ENCODE measurements around the gene DNAJC4.

Gene DNAJC4

GRCh38 chr11:64230985-64231365, 627 bp downstream of the DNAJC4 start:
- no peak for DNase-seq

GRCh38 chr11:64231546-64231945, 1.2 kb downstream of the DNAJC4 start:
- no peak for DNase-seq

GRCh38 chr11:64232182-64232966, 2.0 kb downstream of the DNAJC4 start:
- DNase-seq, result no peak

- DNase-seq, result no peak
Measured at GRCh38 chr11:64232967-64233315, 2.6 kb downstream of the DNAJC4 start.

- DNase-seq, result peak; percentile 82
Measured at GRCh38 chr11:64233913-64234586, 3.7 kb downstream of the DNAJC4 start, which contains the start of gene VEGFB. VEGFB (plus strand) TSS chr11:64234584; CDS start chr11:64234834, 250 bp downstream.

GRCh38 chr11:64234647-64235379, 4.5 kb downstream of the DNAJC4 start:
- DNase-seq, result peak; percentile 54

GRCh38 chr11:64235437-64236161, 5.3 kb downstream of the DNAJC4 start:
- no peak for DNase-seq

- no peak for DNase-seq
Measured at GRCh38 chr11:64237484-64237951, 7.2 kb downstream of the DNAJC4 start.

GRCh38 chr11:64238076-64238475, 7.7 kb downstream of the DNAJC4 start:
- DNase-seq, result no peak

GRCh38 chr11:64238999-64239398, 8.7 kb downstream of the DNAJC4 start:
- DNase-seq, result no peak

GRCh38 chr11:64239662-64240434, 9.5 kb downstream of the DNAJC4 start:
- no peak for DNase-seq

GRCh38 chr11:64240435-64241240, 10.3 kb downstream of the DNAJC4 start, which contains the start of gene FKBP2:
FKBP2 (plus strand) TSS chr11:64241095; CDS start chr11:64242388, 1,293 bp downstream.
- peak; percentile 98 for DNase-seq

GRCh38 chr11:64241241-64241490, 10.8 kb downstream of the DNAJC4 start:
- peak; percentile 99 for DNase-seq

GRCh38 chr11:64241491-64242374, 11.4 kb downstream of the DNAJC4 start:
- no peak for DNase-seq

GRCh38 chr11:64243236-64243854, 13.0 kb downstream of the DNAJC4 start:
- DNase-seq, result no peak

GRCh38 chr11:64244107-64244506, 13.8 kb downstream of the DNAJC4 start:
- no peak for DNase-seq

- DNase-seq, result no peak
Measured at GRCh38 chr11:64244966-64245365, 14.6 kb downstream of the DNAJC4 start.

GRCh38 chr11:64245401-64245796, 15.1 kb downstream of the DNAJC4 start:
- peak; percentile 59 for DNase-seq

- peak; percentile 61 for DNase-seq
Measured at GRCh38 chr11:64245797-64246620, 15.7 kb downstream of the DNAJC4 start.

Data from CD4-positive, alpha-beta T cell treated with Interleukin-21 for 1 hour (primary cell).